ENCODE results near the gene EIF3F.

The EIF3F gene

GRCh38 chr11:8023831-8024555, 36.9 kb downstream of the EIF3F start:
- TF ChIP-seq ZC3H10 (CRISPR knock-in tag; IDR thresholded peaks at IDR 0.05): no peak
- no peak for TF ChIP-seq ISL1 (CRISPR knock-in tag; IDR thresholded peaks at IDR 0.05)
- no peak for TF ChIP-seq PATZ1 (CRISPR knock-in tag; IDR thresholded peaks at IDR 0.05; ENCODE audit: borderline replicate concordance)
- TF ChIP-seq ARNTL (CRISPR knock-in tag; IDR thresholded peaks at IDR 0.05; ENCODE audit: borderline replicate concordance, low read depth): no peak
- no peak for TF ChIP-seq TCF4 (CRISPR knock-in tag; IDR thresholded peaks at IDR 0.05; ENCODE audit: borderline replicate concordance)
- no peak for TF ChIP-seq ZNF8 (CRISPR knock-in tag; IDR thresholded peaks at IDR 0.05)
- no peak for TF ChIP-seq ZNF70 (CRISPR knock-in tag; IDR thresholded peaks at IDR 0.05)
- no peak for TF ChIP-seq TSHZ2 (CRISPR knock-in tag; IDR thresholded peaks at IDR 0.05)
- TF ChIP-seq OSR1 (CRISPR knock-in tag; IDR thresholded peaks at IDR 0.05): no peak
- TF ChIP-seq SNAI2 (CRISPR knock-in tag; IDR thresholded peaks at IDR 0.05): no peak
- no peak for TF ChIP-seq GLIS3 (CRISPR knock-in tag; IDR thresholded peaks at IDR 0.05)
- no peak for TF ChIP-seq CSDC2 (CRISPR knock-in tag; IDR thresholded peaks at IDR 0.05)
- no peak for TF ChIP-seq TOX (CRISPR knock-in tag; IDR thresholded peaks at IDR 0.05; ENCODE audit: borderline replicate concordance)
- no peak for TF ChIP-seq ZNF565 (CRISPR knock-in tag; conservative IDR thresholded peaks at IDR 0.05; ENCODE audit: low read depth)
- no peak for TF ChIP-seq BACH2 (CRISPR knock-in tag; IDR thresholded peaks at IDR 0.05; ENCODE audit: borderline replicate concordance)
- no peak for TF ChIP-seq ZFP3 (CRISPR knock-in tag; IDR thresholded peaks at IDR 0.05)
- TF ChIP-seq ZFP30 (CRISPR knock-in tag; IDR thresholded peaks at IDR 0.05): no peak
- no peak for TF ChIP-seq RARB (CRISPR knock-in tag; IDR thresholded peaks at IDR 0.05)
- no peak for TF ChIP-seq PPARA (CRISPR knock-in tag; IDR thresholded peaks at IDR 0.05; ENCODE audit: borderline replicate concordance)
- no peak for ATAC-seq

- peak; percentile 33 for ATAC-seq
- TF ChIP-seq RARB (CRISPR knock-in tag; IDR thresholded peaks at IDR 0.05) (no peak), OSR1 (CRISPR knock-in tag; IDR thresholded peaks at IDR 0.05) (no peak), PATZ1 (CRISPR knock-in tag; IDR thresholded peaks at IDR 0.05; ENCODE audit: borderline replicate concordance) (no peak), ZC3H10 (CRISPR knock-in tag; IDR thresholded peaks at IDR 0.05) (no peak), CSRNP3 (CRISPR knock-in tag; IDR thresholded peaks at IDR 0.05) (no peak), CREB5 (CRISPR knock-in tag; IDR thresholded peaks at IDR 0.05; ENCODE audit: low read depth) (no peak), TOX (CRISPR knock-in tag; IDR thresholded peaks at IDR 0.05; ENCODE audit: borderline replicate concordance) (no peak), ZNF8 (CRISPR knock-in tag; IDR thresholded peaks at IDR 0.05) (no peak), ZFP30 (CRISPR knock-in tag; IDR thresholded peaks at IDR 0.05) (no peak), TSHZ2 (CRISPR knock-in tag; IDR thresholded peaks at IDR 0.05) (no peak), ZNF565 (CRISPR knock-in tag; conservative IDR thresholded peaks at IDR 0.05; ENCODE audit: low read depth) (no peak), TCF4 (CRISPR knock-in tag; IDR thresholded peaks at IDR 0.05; ENCODE audit: borderline replicate concordance) (no peak), POU6F1 (CRISPR knock-in tag; IDR thresholded peaks at IDR 0.05; ENCODE audit: borderline replicate concordance, low read depth) (no peak)
Observed at GRCh38 chr11:8025123-8025522, 38.0 kb downstream of the EIF3F start.
